SIG-M5 treated with dmso at 0.1 percent for 504 hours (cell line): ENCODE results near the gene DHRS11.
A peak's percentile ranks its signal among the peaks of the same experiment; 100 is the strongest.

ENCODE experiments used
- DNase-seq: peaks from one replicate; lab custom pipeline; 2025; ENCODE audit not compliant: unreplicated experiment; lab: John Stamatoyannopoulos, UW

Gene DHRS11

DNA sequence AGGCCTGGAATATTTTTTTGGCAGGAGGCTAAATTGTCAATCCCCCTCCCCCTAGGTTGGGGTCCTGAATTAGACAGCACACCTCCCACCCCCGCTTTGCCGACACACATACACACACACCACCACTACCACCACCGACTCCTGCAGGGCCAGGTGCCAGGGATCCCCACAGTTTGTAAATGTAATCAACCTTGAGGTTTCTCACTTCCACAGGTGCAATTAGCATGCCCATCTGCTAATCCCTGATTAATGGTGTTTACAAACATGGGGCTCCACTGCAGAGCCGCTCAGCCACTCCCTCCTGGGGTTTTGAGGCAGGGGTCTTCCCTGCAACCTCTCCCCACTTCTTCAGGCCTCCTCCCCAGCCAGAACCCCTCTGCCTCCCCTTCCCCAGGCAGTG is 21.5 kb downstream of the DHRS11 start:
- no peak for DNase-seq

DNA sequence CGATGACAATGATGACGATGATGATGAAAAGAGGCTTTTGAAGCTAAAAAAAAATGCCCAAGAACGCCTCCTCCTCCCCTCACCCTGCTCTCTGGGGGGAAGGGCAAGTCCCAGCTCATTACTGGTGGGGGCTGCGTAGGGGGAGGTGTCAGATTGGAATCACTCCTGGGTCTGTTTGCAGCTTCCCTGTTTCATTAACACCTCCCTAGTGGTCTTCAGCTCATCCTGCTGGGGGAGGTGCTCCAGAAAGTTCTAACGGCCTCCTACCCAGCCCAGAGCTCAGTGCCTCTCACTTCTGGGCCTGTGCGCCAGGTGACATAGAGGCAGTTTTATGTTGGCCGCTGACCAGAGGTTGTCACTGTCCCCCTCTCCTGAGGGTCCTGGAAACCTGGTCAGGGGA is 22.4 kb downstream of the DHRS11 start:
- no peak for DNase-seq

DNA sequence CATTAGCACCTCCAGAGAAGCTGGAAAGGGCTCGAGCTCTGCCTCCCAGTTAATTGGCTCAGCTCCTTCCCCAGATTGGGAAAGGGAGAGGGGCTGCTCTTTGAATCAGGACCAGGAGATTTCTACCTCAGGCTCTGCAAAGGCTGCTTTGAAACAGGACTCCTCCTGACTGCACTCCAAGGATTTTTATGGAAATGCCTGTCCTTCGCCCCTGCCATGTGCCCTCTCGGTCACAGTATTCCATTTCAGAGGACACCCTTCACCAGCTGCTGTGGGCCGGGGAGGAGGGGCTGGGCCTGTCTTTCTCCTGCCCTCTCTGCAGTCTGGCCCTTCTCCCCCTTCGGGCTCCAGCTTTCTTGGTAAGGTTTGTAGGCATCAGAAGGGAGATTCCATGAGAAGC is 23.3 kb downstream of the DHRS11 start:
- no peak for DNase-seq

DNA sequence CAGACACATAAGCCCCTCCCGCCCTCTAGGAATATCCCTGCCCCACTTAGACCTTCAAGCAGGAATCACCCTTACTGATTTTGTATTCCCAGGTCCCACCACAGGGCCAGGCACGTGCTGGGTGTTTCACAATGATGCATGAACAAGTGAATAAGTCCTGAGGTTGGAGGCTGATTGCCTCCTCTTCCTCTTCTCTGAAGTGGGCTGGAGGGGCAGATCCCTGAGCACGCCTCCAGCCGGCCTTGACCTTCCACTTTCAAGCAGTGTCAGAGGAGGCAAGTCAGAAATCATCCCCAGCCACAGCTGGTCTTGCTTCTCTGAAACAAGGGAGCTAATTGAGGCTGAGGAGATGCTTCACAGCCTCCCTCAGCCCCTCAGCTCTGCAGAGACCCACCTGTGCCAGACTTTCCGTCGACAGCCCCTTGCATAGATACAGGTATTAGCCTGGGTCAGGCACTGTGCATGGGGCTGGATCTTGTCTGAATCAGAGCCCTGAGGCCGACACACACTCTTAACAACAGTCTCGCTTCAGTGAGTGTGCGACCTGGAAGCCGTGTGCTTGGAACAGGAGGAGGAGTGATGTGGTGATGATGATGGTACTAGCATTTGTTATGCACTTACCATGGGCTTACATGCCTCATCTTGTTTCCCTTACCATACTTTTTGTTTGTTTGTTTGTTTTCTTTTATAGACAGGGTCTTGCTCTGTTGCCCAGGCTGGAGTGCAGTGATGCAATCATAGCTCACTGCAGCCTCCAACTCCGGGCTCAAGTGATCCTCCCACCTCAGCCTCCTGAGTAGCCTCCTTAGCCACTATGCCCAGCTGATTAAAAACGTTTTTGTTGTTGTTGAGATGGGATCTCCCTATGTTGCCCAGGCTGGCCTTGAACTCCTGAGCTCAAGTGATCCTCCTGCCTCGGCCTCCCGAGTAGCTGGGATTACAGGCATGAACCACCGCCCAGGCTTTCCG is 24.7 kb downstream of the DHRS11 start:
- no peak for DNase-seq

DNA sequence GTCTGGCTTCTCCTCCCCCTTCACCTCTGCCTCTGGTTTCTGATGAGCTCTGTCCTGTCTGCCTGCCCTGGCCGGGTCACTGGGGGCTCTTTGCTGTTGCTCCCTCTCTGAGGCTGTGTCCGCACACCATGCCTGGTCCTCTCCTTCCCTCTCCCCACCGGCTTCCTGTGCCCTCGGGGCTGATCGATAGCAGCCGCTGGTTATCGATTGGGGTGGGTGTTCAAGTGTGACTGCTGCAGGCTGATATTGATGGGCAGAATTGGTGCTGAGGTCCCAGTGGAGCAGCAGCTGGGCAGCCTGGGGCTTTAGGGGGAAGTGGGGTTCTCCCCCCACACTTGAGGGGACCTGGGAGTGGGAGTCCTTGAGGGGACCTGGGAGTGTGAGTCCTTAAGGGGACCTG is 26.1 kb downstream of the DHRS11 start:
- no peak for DNase-seq

DNA sequence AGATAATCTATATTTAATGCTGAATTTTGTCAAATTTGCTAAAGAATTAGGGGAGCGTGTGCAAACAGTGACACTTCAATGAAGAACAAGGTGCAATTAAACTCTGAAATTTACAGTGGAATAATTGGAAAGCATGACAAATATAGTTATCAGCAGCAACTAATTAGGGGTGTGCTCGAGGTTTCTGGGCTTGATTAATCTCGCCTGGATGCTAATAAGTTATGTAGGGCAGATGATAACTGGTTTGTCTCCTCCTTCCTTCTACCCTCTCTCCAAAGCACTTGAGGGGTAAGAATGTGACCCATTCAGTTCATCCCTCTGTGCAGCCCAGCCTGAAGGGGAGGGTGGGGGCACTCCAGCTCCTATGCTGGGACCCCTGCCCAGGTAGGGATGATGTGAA is 31.6 kb downstream of the DHRS11 start:
- DNase-seq: no peak

DNA sequence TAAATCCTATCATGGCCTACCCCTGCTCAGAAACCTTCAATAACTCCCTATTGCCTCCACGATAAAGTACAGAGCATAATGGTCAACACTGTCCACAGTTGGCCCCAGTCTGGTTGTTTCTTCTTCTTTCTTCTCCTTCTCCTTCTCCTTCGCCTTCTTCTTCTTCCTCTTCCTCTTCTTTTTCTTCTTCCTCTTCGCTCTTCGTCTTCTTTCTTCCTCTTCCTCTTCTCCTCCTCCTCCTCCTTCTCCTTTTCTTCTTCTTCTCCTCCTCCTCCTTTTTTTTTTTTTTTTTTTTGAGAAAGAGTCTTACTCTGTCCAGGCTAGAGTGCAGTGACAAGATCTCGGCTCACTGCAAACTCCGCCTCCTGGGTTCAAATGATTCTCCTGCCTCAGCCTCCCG is 33.5 kb downstream of the DHRS11 start:
- no peak for DNase-seq

DNA sequence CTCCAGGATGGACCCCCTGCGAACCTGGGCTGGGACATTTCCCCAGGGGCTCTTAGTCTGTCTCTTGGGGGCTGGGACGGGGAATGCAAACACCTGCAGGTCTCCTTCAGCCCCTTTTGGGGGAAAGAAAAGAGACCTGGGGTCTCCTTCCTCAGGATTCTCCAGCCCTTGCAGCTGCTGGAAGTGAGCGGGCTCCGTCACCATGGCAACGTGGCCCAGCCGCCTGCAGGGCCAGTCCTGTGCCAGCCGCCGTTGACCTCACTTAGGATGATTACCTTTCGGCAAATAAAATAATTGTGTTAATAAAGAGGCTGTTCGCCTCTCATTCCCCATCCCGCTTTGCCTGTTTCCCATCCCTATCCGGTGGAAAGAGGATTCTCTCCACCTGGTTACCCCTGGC is 35.4 kb downstream of the DHRS11 start:
- no peak for DNase-seq

DNA sequence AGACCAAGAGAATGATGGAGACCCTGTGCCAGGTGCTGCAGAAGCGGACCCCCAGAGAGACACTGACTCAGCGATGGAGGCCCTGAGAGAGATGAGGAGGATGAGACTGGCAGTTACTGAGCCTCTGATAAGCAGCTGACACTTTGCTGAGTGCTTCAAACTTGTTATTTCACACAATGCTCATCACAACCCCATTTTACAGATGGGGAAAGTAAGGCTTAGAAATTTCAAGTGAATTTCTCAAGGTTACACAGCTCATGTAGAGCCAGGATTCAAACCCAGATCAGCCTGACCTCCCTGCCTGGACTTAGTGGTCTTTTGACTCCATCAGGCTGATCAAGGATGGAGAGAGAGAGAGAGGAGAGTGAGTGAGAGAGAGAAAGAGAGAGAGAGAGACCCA is 36.9 kb downstream of the DHRS11 start:
- DNase-seq: no peak

DNA sequence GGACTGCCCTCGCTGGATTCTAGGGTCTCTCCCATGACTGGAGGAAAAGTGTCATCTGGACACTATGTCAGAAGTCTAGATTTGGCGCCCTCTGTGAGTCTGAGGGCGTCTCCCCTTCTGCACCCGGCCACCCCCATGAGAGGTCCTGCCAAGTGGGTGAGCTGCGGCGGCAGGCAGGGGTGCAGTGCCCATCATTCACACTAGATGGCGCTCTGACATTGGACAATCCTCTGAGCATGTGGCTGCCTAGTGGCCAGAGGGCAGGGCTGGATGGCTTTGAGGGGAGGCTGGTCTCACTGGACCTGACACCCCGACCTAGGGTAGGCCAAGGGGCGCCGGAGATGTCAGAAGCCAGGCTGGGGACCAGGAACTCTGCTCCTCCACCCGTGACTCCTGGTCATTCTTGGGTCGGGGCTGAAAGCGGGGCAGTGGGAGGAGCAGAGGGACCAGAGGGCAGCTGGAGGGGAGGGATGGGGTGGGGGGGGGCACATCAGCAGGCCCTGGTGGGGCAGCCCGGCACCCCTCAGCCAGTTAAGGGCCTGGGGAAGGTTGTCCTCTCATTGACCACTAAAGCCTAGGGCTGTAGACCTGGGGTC is 37.7 kb downstream of the DHRS11 start:
- peak; percentile 55 for DNase-seq

DNA sequence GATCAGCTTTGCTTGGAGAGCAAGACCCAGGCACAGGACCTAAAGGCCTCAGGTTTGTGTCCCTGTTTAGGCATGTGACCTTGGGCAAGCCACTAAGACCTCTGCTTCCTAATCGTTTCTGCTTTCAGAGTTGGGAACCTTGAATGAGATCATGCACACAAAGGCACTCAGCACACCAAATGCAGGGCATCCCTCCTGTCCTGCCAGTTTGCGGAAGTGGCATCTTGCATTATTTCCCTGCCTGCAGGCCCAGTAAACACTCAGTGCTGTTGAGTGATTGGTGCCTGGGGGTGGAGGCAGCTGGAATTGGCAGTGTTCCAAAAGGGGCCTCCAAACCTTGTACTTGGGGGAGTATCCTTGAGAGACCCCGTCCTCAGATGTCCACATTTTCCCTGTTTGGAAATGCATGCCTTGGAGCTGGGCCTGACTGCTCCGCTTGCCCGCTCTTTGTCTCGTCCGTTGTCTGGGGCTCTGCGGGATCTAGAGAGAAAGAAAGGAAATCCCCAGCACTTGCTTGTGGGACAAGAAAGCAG is 38.4 kb downstream of the DHRS11 start:
- DNase-seq: no peak

DNA sequence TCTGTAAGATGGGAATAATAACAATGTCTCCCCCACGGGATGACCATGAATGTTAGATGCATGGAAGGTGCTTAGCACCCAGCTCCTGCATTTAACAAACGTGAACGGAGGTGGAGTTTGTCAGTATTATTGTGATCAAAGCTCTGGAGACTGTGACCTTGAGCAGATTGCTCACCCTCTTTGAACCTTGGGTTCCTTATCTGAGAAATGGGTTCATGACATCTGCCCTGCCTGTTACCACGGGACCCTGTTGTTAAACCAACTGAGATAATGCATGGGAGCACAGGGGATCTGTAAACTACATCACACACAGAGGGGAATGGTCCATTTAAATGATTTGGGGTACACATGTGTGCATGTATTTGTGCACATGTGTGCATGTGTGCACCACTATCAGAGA is 39.3 kb downstream of the DHRS11 start:
- DNase-seq: no peak

DNA sequence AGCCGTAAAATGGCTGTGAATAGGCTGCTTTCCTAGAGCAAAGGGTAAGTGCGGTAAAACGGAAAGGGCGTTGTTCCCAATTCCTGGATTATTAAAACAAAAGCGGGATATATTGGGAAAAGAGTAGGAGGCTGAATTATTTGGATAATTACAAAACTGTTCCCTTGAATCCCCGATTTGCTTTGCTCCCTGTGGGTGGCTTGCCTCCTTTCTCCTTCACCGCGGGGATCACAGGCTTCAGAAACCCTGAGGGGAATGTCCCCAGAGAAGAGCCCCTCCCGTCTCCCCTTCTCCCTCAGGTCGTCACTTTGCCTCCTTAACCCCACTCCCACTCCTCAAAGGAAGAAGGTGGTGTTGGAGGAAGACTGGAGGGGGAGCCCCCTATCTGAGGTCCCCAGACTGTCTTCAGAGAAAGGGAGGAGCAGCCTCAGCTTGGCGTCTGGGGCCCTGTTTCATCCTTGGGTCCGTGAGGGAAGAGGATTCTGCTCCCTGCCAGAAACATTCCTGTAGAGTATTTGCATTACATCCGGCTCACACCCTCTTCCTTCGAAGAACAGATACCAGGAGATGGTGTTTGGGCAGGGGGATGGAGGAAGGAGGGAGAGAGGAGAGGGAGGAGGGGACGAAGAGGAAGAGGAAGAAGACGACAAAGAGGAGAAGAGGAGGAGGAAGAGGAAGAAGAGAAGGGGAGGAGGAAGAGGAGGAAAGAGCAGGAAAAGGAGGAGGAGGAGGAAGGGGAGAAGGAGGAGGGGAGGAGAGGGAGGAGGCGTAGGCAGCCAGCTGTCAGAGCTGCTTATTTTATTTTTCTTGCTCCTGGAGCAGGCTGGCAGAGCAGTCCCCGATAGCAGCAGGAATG is 41.5 kb downstream of the DHRS11 start:
- no peak for DNase-seq

DNA sequence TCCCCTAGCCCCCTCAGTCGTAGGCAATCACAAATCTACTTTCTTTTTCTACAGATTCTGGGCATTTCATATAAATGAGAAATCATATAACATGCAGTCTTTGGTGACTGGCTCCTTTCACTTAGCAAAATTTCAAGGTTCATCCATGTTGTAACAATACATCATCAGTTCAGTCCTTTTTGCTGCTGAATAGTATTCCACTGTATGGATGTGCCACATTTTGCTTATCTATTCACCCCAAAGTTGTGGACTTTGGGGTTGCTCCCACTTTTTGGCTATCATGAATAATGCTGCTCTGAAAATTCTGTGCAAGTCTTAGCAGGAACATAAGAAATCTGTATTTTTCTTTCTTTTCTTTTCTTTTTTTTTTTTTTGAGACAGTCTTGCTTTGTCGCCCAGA is 48.7 kb downstream of the DHRS11 start:
- DNase-seq: no peak

DNA sequence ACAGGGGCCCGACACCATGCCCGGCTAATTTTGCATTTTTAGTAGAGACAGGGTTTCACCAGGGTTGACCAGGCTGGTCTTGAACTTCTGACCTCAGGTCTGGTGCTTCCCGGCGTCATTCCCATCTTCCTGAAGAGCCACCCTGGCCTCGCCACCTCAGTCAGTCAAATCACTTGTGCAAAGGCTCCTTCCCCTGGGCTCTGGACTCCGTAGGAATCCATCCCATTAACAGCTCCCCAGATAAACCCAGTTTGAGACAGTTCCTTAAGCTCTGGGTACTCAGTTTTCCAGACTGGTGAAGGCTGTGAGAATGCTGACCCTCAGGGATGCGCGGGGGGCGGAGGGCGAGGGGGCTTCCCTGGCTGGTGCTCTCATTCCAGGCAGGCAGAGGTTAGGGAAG is 49.2 kb downstream of the DHRS11 start:
- no peak for DNase-seq

DNA sequence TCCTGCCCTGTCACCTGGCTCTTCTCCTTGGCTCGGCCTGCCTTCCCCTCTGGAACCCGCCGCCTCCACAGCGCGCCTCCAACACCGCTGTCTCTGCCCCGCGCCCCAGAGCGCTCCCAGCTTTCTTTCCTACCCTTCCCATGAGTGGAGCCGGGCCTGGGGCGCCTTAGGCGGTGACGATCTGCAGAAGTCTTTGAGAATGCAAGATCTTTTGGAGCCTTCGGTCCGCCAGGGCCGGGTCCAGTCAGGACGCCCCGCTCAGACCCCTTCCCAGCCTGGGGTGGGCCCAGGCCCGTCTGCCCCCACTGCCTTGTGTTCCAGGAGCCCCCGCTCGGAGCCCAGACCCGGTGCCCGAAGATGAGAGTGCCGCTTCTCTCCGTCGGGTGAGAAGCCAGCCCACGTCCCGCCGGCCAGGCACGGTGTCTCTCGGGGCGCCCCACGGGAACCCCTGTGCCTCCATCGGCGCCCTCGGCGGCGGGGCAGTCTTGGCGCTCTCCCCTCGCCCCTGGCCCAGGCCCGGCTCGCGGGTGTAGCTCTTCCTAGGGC is 49.7 kb downstream of the DHRS11 start:
- DNase-seq: no peak

DNA sequence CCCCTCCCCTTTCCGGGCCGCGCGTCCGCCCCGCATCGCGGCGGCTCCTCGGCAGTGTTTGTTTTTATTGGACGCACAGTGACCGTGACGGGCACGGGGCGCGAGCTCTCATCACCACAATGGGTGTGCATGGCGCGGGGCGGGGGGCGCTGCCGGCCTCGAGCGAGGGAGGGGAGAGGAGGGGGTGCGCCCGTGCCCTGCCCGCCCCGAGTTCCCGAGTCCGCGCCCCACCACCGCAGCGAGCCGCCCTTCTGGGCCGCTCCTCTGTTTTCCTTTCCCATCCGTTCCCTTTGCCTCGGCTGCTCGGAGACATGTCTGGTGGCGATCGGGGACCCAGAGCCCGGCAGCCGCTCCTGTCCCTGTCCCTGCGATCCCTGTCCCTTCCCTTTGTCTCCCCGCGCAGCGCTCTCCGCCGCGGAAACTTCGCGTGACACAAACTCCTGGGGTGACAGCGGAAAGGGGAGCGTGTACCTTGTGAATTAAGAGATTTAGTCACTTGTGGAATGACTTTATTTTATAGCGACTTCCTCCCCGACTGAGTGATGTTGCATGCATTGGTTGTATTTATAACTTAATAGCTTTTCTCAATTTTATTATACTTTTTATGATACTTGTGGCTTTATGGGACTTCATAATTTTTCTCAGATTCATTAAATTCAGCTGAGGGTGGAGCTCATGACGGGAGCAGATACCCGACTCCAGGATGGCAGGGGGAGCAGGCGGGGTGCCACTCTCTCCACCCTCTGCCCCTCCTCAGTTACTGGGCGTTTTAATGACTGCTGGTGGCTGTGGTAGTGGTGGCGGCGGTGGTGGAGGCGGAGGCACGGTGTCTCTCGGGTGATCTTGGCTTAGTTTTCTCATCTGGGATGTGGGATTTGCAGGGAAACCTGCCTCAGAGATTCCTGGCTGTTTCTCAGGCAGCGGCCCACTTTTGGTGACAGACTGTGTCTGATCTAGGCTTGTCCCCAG is 50.5 kb downstream of the DHRS11 start:
- no peak for DNase-seq

DNA sequence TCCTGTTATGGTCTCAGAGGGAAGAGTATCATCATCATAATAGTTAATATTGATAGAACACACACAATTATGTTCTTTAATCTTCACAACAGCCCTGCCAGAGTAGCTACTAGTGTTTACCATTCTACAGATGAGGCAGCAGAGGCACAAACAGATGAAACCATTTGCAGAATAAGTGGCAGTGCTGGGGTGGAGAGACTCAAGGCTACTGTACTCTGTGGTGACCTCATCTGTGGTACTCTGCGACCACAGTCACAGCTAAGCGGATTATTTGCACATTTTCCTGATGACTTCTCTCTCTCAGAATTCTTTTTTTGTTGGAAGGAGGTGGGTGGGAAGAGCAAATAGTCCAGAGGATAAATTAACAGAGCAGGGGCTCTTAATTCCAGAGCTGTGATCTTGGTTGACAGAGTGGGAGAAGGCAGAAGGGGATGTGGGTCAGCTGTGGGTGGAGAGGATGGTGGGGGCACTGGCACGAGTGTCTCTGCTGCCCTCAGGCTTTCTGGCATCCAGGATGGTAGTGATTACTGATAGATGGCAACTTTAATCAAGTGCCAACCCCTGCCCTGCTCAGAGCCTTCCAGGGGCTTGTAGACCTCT is 51.5 kb downstream of the DHRS11 start:
- no peak for DNase-seq

DNA sequence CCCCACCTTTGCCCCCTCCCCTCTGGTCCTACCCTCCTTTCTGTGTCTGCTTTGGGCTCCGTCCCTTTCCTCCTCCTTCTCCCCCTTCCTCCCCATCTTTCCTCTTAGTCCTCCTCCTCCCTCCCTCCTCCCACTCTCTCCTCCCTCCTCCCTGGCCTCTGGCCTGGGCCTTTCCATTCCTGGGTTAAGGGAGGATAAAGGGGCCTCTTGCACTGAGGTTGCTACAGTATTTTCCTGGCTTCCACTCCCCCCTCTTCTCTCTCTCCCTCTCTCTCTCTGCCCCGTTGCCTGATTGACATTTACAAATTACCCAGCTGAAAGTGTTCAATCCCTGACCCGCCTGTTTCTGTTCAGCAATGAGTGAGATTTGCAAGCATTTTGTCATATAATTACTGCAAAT is 53.7 kb downstream of the DHRS11 start:
- DNase-seq: no peak

DNA sequence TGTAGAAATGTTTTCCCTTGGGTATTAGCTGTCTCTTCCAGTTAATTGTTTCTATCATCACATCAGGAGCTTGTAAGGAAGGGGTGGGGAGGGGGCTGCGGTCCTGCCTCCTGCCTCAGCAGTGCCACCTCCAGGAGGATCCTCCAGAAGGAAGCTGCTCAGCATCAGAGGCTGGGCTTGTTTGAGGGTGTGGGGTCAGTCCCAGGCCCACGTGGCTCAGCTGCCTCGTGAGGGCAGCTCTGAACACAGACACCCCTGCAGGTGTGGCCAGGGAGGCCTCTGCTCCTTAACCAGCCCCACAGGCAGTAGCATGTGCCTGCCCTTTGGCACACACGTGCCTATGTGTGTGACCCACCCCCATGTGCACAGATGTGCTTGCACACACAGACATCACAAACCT is 56.0 kb downstream of the DHRS11 start:
- no peak for DNase-seq
